ENCODE measurements around the gene MGAT5. TPM values are rescaled to one million over a fixed set of nuclear protein-coding genes. Genes with fewer than 3 reads are reported as not detected.
A peak's percentile ranks its signal among the peaks of the same experiment; 100 is the strongest.

The MGAT5 gene
- total RNA-seq, 4 donors from 2014 or later, result 47.4 to 56.4 (median 50.3) TPM

GRCh38 chr2:134244587-134244986 lies 9.3 kb upstream of the MGAT5 start:
- intact Hi-C loops (cut with DNase I), result no loop called here
- 57% methylated on average over 3 of the region's 3 CpGs for WGBS
- no peaks in the 10 kb centered on the region for H3K9me3 ChIP-seq
- no peak overlapping the region for H3K27ac ChIP-seq (replicated peaks in 1 of 4)
- H3K4me1 ChIP-seq, result peaks cover 21 to 37% (median 23%) of the 10 kb centered on the region in 4 donors
- H3K4me3 ChIP-seq, result no peak overlapping the region
- no peak for DNase-seq (ENCODE audit: extremely low spot score)
- no peak for TF ChIP-seq EP300 (IDR thresholded peaks at IDR 0.05)
- TF ChIP-seq POLR2A (IDR thresholded peaks at IDR 0.05; ENCODE audit: low read depth), result no peak
- TF ChIP-seq, protein P1, sequence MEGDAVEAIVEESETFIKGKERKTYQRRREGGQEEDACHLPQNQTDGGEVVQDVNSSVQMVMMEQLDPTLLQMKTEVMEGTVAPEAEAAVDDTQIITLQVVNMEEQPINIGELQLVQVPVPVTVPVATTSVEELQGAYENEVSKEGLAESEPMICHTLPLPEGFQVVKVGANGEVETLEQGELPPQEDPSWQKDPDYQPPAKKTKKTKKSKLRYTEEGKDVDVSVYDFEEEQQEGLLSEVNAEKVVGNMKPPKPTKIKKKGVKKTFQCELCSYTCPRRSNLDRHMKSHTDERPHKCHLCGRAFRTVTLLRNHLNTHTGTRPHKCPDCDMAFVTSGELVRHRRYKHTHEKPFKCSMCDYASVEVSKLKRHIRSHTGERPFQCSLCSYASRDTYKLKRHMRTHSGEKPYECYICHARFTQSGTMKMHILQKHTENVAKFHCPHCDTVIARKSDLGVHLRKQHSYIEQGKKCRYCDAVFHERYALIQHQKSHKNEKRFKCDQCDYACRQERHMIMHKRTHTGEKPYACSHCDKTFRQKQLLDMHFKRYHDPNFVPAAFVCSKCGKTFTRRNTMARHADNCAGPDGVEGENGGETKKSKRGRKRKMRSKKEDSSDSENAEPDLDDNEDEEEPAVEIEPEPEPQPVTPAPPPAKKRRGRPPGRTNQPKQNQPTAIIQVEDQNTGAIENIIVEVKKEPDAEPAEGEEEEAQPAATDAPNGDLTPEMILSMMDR (IDR thresholded peaks at IDR 0.05), result no peak
- H3K36me3 ChIP-seq, result no peaks in the 10 kb centered on the region
- H3K27me3 ChIP-seq, result no peaks in the 10 kb centered on the region

DNA sequence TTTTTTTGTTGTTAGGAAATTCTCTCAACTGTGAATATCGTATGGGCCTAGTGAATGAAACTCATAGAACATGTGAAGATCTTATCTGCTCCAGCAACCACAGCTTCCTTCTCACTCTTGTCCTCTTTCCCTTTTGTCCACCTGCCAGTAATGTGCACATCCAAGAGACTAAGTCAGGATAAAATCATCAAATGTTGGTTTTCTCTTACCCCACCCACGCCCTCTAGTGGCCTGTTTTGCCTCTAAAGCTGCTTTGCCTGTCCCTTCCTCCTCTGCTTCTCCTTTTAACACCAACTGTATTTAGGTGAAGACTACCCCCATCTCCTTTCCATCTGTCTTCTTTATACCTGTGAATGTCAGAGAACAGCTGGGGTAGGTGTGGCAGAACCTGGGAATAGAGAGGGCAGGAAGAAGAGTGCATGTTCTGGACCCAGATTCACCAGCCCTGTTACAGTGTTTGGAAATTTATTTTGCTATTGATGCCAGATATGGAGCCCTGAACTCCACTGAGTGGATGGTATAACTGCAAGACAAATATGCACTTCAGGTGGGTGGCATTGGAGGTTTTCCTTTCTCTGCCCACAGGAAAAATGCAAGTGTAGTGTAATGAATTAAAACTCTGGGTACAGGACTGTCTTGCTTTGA lies 8.4 kb upstream of the MGAT5 start:
- intact Hi-C loops (cut with DNase I), result loop anchor here (5.0 kb wide), 2 partner anchors 167 to 363 kb away; no protein-coding TSS in a partner anchor
- TF ChIP-seq, protein P1 (IDR thresholded peaks at IDR 0.05), result peak; percentile 63 to 77 (median 66)
- TF ChIP-seq POLR2AphosphoS5 (IDR thresholded peaks at IDR 0.05), result peak; percentile 12 to 27
- no peak for TF ChIP-seq POLR2A (IDR thresholded peaks at IDR 0.05; ENCODE audit: low read depth)
- TF ChIP-seq EP300 (IDR thresholded peaks at IDR 0.05), result no peak
- 31% methylated on average over 2 of the region's 2 CpGs for WGBS

GRCh38 chr2:134246154-134246874 lies 7.6 kb upstream of the MGAT5 start:
- peaks cover 19 to 37% (median 21%) of the 10 kb centered on the region in 4 donors for H3K4me1 ChIP-seq
- H3K27ac ChIP-seq (replicated peaks in 1 of 4), result no peak overlapping the region
- H3K36me3 ChIP-seq, result no peaks in the 10 kb centered on the region
- no peaks in the 10 kb centered on the region for H3K27me3 ChIP-seq
- 77% methylated on average over 7 of the region's 7 CpGs for WGBS
- intact Hi-C loops (cut with DNase I), result loop anchor here (2.0 to 5.0 kb wide), 3 partner anchors 130 to 364 kb away; no protein-coding TSS in a partner anchor
- TF ChIP-seq POLR2AphosphoS5 (IDR thresholded peaks at IDR 0.05) (no peak), POLR2A (IDR thresholded peaks at IDR 0.05; ENCODE audit: low read depth) (no peak)
- TF ChIP-seq, protein P1 (IDR thresholded peaks at IDR 0.05), result no peak
- no peak overlapping the region for H3K4me3 ChIP-seq
- H3K9me3 ChIP-seq, result no peaks in the 10 kb centered on the region
- no peak for DNase-seq (ENCODE audit: extremely low spot score)

More for the DNA sequence above, 8.4 kb upstream of the MGAT5 start:
- Histone ChIP-seq H3K4me3 (no peak overlapping the region), H3K27ac (replicated peaks in 1 of 4) (no peak overlapping the region), H3K9me3 (no peaks in the 10 kb centered on the region), H3K36me3 (no peaks in the 10 kb centered on the region), H3K27me3 (no peaks in the 10 kb centered on the region), H3K4me1 (peaks cover 19 to 37% (median 21%) of the 10 kb centered on the region in 4 donors)
- peak; percentile 93 for DNase-seq (ENCODE audit: extremely low spot score)

DNA sequence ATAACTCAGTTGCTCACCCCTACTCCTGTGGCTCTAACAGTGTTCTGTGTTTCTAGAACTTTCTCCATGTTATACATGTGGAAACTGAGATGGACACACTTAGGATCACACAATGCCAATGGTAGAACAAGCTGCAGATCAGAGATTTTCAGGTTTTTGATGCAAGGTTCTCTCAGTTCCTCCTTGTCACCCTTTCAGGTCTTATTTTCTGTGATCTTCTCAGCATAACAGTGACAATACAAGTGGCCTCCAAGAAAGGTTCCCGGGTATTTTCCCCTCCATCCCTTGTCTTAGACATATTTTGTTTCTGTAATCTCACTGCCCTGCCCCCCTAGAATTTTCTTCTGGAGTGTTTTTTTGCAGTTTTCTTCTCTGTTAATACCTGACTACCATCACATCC lies 6.2 kb upstream of the MGAT5 start:
- no peaks in the 10 kb centered on the region for H3K9me3 ChIP-seq
- TF ChIP-seq, protein P1 (IDR thresholded peaks at IDR 0.05), result no peak
- TF ChIP-seq POLR2AphosphoS5 (IDR thresholded peaks at IDR 0.05) (no peak), EP300 (IDR thresholded peaks at IDR 0.05) (no peak), POLR2A (IDR thresholded peaks at IDR 0.05; ENCODE audit: low read depth) (no peak)
- peaks cover 19 to 37% (median 21%) of the 10 kb centered on the region in 4 donors for H3K4me1 ChIP-seq
- H3K27ac ChIP-seq (replicated peaks in 1 of 4), result no peak overlapping the region
- 100% methylated on average over 1 of the region's 1 CpG for WGBS
- H3K4me3 ChIP-seq, result no peak overlapping the region
- intact Hi-C loops (cut with DNase I), result loop anchor here (2.0 to 5.0 kb wide), 3 partner anchors 131 to 365 kb away; no protein-coding TSS in a partner anchor
- DNase-seq (ENCODE audit: extremely low spot score), result no peak
- no peaks in the 10 kb centered on the region for H3K27me3 ChIP-seq
- no peaks in the 10 kb centered on the region for H3K36me3 ChIP-seq
